ENCODE measurements around the gene RBPJL. TPM values are rescaled to one million over a fixed set of nuclear protein-coding genes. Genes with fewer than 3 reads are reported as not detected.

RBPJL gene
- total RNA-seq, 2 experiments from 2014 or later = not detected

DNA sequence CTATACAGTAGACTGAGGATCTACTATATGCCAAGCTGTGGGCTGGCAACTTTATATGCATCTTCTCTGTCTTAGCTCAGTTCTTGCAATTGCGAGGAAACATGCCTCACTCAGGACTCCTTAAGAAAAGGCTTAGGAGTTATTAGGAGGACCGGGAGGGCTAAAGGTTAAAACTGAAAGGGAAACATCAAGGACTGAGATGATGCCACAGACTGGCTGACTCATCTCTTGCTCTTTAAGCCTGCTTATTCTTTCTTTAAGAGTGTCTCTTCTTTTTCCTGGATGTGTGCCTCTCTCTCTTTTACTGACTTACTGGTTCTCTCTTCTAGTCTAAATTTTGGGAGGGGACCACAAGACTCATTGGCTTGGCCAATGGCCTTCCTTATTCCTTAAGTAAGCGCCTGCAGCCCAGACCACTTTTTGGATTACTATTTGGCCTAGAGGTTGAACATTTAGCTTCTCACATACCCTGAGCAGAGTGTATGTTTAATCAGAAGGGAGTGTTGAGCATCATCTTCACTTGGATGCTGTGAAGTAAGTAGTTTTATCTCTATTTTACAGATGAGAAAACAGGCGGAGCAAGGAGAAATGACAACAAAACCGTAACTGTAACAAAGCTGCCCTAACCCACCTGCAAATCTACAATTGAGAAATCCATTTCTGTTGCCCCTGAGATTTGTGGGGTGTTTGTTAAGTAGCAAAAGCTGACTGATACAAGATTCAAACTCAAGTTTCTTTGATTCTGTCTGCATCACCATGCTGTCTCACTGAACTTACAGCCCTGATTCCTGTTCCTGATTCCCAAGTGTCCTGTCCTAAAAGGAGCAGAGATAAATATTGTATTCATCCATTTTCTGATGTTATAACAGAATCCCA is 48.8 kb downstream of the RBPJL start:
- Histone ChIP-seq H2AFZ (ENCODE audit: low read length) (no peak overlapping the region), H3K79me2 (ENCODE audit: insufficient read depth, low read depth, low read length) (no peaks in the 10 kb centered on the region), H3K9me2 (ENCODE audit: insufficient read depth, low read length) (no peaks in the 10 kb centered on the region), H3K36me3 (ENCODE audit: insufficient read depth, low read length) (no peaks in the 10 kb centered on the region), H3K4me1 (ENCODE audit: insufficient read depth, low read length, poor library complexity, severe bottlenecking) (no peaks in the 10 kb centered on the region), H3K9me3 (ENCODE audit: low read length) (no peaks in the 10 kb centered on the region), H3K4me3 (ENCODE audit: low read depth, low read length, poor library complexity, severe bottlenecking) (no peak overlapping the region), H3K4me2 (ENCODE audit: low read length) (no peak overlapping the region), H4K20me1 (ENCODE audit: insufficient read depth, low read length) (no peaks in the 10 kb centered on the region), H3K27ac (ENCODE audit: low read depth, low read length, poor library complexity, severe bottlenecking) (no peak overlapping the region)
- DNase-seq (ENCODE audit: low spot score) = no peak
- POLR2A ChIA-PET = interaction anchor here (0.6 to 1.2 kb wide), 2 partner anchors 16 to 29 kb away, joined by 3 read pairs; no protein-coding TSS in a partner anchor
- TF ChIP-seq, protein P1, sequence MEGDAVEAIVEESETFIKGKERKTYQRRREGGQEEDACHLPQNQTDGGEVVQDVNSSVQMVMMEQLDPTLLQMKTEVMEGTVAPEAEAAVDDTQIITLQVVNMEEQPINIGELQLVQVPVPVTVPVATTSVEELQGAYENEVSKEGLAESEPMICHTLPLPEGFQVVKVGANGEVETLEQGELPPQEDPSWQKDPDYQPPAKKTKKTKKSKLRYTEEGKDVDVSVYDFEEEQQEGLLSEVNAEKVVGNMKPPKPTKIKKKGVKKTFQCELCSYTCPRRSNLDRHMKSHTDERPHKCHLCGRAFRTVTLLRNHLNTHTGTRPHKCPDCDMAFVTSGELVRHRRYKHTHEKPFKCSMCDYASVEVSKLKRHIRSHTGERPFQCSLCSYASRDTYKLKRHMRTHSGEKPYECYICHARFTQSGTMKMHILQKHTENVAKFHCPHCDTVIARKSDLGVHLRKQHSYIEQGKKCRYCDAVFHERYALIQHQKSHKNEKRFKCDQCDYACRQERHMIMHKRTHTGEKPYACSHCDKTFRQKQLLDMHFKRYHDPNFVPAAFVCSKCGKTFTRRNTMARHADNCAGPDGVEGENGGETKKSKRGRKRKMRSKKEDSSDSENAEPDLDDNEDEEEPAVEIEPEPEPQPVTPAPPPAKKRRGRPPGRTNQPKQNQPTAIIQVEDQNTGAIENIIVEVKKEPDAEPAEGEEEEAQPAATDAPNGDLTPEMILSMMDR (conservative IDR thresholded peaks at IDR 0.05; ENCODE audit: low read length) = no peak
- no peak for TF ChIP-seq EZH2phosphoT487 (IDR thresholded peaks at IDR 0.05; ENCODE audit: borderline replicate concordance, low read depth, low read length)
- intact Hi-C loops (cut with micrococcal nuclease; ENCODE audit: unreplicated experiment) = no loop called here
- no TSS peak for BruUV-seq (replicated peaks)
- CTCF ChIA-PET (ENCODE audit: unreplicated experiment) = no interaction called here

DNA sequence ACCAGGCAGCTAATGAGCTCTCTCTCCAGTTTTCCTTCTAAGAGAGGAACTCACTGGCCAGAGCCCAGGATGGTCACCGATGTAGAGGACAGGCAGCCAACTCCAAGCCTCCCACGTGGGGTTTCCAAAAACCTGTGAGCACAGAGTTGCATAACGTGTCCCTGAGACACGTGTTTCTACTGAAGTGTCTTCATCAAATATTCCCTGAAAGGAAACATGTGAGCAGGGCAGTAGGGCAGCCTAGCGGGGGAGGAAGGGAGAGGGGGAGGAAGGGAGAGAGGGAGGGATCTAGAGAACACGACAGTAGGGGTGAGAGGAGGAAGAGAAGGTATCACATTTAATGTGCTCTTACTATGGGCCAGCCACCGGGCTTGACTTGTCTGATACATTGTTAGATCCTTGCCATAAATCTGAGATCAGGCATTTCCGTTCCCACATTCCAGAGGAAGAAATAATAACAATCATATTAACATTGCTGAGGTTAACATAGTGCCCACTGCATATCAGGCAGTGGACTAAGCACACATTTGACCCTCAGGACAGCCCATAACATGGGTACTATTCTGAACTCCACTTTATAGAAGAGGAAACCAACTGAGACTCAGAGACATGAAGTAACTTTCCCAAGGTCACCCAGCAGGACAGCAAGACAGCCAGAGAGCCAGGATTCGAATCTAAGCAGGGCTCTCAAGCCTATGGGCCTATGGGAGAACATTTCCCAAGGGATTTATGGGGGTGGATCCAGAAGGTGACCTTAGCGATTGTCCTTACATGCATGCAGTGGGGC is 51.8 kb downstream of the RBPJL start:
- H3K79me2 ChIP-seq (ENCODE audit: insufficient read depth, low read depth, low read length) = peaks cover under 1% of the 10 kb centered on the region; the same call in 1 of the 2 replicates
- no peaks in the 10 kb centered on the region for H3K4me1 ChIP-seq (ENCODE audit: insufficient read depth, low read length, poor library complexity, severe bottlenecking)
- BruUV-seq (replicated peaks) = no TSS peak
- no peaks in the 10 kb centered on the region for H3K9me2 ChIP-seq (ENCODE audit: insufficient read depth, low read length)
- H3K36me3 ChIP-seq (ENCODE audit: insufficient read depth, low read length) = no peaks in the 10 kb centered on the region
- H3K9me3 ChIP-seq (ENCODE audit: low read length) = no peaks in the 10 kb centered on the region
- no peak overlapping the region for H3K4me2 ChIP-seq (ENCODE audit: low read length)
- no peak overlapping the region for H3K27ac ChIP-seq (ENCODE audit: low read depth, low read length, poor library complexity, severe bottlenecking)
- H2AFZ ChIP-seq (ENCODE audit: low read length) = no peak overlapping the region
- TF ChIP-seq EZH2phosphoT487 (IDR thresholded peaks at IDR 0.05; ENCODE audit: borderline replicate concordance, low read depth, low read length) = no peak
- TF ChIP-seq, protein P1 (conservative IDR thresholded peaks at IDR 0.05; ENCODE audit: low read length) = no peak
- intact Hi-C loops (cut with micrococcal nuclease; ENCODE audit: unreplicated experiment) = no loop called here
- ChIA-PET CTCF (ENCODE audit: unreplicated experiment) (no interaction called here), POLR2A (interaction anchor here (1.8 kb wide), 1 partner anchor 11 kb away, joined by 4 read pairs; no protein-coding TSS in a partner anchor)
- no peak for DNase-seq (ENCODE audit: low spot score)
- H4K20me1 ChIP-seq (ENCODE audit: insufficient read depth, low read length) = no peaks in the 10 kb centered on the region
- no peak overlapping the region for H3K4me3 ChIP-seq (ENCODE audit: low read depth, low read length, poor library complexity, severe bottlenecking)

All from OCI-LY7 (cell line).